ENCODE results near the gene CTDP1.

Gene CTDP1

DNA sequence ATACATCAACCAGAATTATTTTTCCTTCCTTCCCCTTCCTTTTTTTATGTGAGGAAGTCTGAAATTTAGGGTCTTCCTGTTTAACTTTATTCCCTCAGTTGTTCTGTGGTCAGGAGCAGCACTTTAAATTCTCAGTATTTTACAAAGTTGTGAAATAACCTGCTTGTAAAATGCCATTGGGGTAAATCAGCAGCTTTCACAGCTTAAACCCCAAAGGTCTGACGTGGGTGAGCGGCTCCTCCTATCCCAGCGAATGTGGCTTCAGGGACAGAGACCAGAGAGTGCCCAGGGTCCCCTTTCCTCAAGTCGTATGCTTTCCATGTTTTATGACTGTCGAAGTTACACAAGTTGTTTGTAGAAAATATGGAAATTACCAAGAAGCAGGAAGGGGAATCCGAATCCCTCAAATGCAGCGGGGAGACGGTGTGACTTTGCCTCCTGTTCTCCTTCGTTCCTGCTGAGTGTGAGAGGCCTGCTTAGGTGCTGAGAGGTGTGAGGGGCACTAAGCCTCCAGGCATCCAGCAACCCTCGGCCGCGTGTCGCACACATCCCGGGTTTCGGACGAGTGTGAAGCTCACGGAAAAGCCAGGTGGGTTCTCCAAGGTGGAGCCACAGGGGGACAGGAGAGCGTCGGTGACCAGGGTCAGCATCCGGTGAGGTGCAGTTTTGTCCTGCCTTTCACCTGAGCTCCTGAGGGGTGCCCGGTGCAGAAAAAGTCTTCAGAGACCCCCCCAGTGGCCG is 107.4 kb downstream of the CTDP1 start:
- no peak overlapping the region for H3K4me3 ChIP-seq (ENCODE audit: low read depth, low read length)
- in situ Hi-C loops (cut with HindIII; ENCODE audit: low sequenced_read_pairs) = no loop called here
- TF ChIP-seq, protein P1, sequence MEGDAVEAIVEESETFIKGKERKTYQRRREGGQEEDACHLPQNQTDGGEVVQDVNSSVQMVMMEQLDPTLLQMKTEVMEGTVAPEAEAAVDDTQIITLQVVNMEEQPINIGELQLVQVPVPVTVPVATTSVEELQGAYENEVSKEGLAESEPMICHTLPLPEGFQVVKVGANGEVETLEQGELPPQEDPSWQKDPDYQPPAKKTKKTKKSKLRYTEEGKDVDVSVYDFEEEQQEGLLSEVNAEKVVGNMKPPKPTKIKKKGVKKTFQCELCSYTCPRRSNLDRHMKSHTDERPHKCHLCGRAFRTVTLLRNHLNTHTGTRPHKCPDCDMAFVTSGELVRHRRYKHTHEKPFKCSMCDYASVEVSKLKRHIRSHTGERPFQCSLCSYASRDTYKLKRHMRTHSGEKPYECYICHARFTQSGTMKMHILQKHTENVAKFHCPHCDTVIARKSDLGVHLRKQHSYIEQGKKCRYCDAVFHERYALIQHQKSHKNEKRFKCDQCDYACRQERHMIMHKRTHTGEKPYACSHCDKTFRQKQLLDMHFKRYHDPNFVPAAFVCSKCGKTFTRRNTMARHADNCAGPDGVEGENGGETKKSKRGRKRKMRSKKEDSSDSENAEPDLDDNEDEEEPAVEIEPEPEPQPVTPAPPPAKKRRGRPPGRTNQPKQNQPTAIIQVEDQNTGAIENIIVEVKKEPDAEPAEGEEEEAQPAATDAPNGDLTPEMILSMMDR (IDR thresholded peaks at IDR 0.05; ENCODE audit: low read depth, low read length, missing control alignments) = no peak
- DNase-seq (ENCODE audit: low read depth) = no peak

DNA sequence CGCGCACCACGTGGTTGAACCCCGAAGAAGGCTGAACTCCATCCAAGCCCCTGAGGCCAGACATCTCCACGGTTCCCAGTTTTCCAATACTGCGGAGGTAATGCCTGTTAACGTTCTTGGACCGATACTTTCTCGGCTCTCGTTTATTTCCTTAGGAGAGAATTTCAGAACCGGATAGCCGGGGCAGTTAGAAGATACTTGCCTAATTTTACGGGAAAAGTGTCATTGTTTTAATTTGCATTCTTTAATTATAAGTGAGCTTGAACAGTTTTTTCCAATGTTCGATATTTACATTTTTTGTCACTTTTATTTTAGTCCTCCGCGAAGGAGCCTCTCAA is 107.9 kb downstream of the CTDP1 start:
- TF ChIP-seq, protein P1 (IDR thresholded peaks at IDR 0.05; ENCODE audit: low read depth, low read length, missing control alignments) = no peak
- no peak overlapping the region for H3K4me3 ChIP-seq (ENCODE audit: low read depth, low read length)
- no peak for DNase-seq (ENCODE audit: low read depth)
- in situ Hi-C loops (cut with HindIII; ENCODE audit: low sequenced_read_pairs) = no loop called here

DNA sequence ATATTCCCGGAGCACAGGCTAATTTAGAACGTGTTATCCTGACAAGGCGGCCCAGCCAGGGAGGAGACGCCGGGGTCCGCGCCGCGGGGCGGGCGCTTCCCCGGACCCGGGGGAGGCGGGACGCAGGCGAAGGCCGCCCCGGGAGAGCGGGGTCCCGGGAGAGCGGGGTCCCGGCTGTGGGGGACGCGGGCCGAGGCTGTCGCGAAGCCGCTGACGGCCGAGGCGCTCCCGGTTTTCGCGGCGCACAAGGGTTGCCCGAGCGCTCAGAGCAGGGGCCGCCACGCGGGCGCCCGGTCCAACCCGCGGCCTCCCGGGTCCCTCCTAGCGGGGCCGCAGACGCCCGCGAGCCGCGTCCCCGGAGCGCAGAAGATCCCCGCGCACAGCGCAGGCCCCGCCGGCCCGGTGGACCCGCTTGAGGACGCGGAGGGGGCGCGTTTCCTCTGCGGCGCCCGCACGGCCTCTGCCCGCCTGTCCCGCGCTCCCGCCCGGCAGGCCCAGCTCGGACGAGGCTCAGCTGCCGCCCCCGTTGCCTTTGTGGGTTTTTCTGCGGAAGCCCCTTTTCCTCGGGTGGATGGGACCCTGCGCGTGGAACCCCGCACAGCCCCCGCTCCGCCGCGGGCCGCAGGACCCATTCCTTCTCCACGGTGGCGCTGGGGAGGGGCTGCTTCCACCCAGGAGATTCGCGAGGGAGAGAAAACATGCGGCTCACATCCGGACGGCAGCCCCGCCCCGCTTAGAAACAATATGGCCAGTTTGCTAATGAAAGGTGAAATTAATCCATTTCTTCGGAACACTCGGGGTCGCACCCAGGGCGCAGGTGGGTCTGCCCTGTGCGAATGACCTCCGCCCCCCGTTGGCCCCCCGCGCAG is 108.5 kb downstream of the CTDP1 start:
- no peak for DNase-seq (ENCODE audit: low read depth)
- peak overlapping the region; percentile 19 for H3K4me3 ChIP-seq (ENCODE audit: low read depth, low read length)
- in situ Hi-C loops (cut with HindIII; ENCODE audit: low sequenced_read_pairs) = no loop called here
- TF ChIP-seq, protein P1 (IDR thresholded peaks at IDR 0.05; ENCODE audit: low read depth, low read length, missing control alignments) = no peak

DNA sequence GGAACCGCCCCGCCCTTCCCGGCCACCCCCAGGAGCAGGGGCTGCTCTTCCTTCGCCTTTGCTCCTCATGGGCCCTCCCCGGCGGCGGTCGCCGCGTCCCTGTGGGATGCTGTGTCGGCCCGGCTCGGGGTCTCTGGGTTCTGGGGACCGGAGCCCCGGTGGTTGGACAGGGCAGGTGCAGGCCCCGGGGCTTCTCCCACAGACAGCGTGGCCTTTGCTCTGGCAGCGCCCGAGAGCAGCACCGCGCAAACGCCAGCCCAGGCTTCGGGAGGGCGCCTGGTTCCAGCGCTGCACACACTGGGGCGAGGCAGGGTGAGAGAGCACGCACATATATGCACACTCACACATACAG is 109.1 kb downstream of the CTDP1 start:
- in situ Hi-C loops (cut with HindIII; ENCODE audit: low sequenced_read_pairs) = no loop called here
- no peak for DNase-seq (ENCODE audit: low read depth)
- no peak overlapping the region for H3K4me3 ChIP-seq (ENCODE audit: low read depth, low read length)
- TF ChIP-seq, protein P1 (IDR thresholded peaks at IDR 0.05; ENCODE audit: low read depth, low read length, missing control alignments) = no peak

DNA sequence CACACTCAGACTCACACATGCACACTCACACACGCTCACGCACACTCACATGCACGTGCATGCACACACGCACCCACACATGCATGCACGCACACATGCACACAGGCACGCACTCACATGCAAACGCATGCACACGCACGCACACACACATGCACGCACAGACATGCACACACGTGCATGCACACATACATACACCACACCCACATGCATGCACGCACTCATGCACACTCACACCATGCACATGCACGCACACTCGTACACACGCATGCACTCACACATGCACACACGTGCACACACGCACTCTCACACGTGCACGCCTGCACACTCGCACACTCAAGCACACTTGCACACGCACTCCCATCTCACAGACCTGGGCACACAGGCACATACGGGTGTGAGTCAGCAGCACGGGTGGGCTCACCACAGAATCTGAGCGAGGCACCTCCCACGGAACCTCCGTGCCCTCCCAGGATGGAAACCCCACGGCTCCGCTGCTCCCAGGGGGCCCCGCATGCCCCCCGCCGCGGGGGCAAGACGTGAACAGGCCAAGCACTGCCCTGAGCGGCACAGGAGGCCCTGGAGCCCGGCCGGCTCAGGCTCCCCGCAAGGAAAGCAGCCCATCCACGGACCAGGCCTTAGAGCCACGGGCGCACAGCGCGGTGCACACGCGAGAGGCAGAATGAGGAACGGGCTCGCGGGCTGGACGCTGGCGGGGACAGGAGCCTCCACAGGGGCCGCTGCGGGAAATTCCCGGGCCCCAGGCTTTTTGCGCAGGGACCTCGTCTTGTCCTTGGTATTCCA is 109.7 kb downstream of the CTDP1 start:
- TF ChIP-seq, protein P1 (IDR thresholded peaks at IDR 0.05; ENCODE audit: low read depth, low read length, missing control alignments) = no peak
- in situ Hi-C loops (cut with HindIII; ENCODE audit: low sequenced_read_pairs) = no loop called here
- DNase-seq (ENCODE audit: low read depth) = no peak
- H3K4me3 ChIP-seq (ENCODE audit: low read depth, low read length) = no peak overlapping the region

Data from astrocyte of the cerebellum (primary cell).